ENCODE measurements around the gene CUL7. TPM values are rescaled to one million over a fixed set of nuclear protein-coding genes. Genes with fewer than 3 reads are reported as not detected.

Gene CUL7
- total and polyA plus RNA-seq, 8 donors: 22.0 to 54.3 (median 42.7) TPM

DNA sequence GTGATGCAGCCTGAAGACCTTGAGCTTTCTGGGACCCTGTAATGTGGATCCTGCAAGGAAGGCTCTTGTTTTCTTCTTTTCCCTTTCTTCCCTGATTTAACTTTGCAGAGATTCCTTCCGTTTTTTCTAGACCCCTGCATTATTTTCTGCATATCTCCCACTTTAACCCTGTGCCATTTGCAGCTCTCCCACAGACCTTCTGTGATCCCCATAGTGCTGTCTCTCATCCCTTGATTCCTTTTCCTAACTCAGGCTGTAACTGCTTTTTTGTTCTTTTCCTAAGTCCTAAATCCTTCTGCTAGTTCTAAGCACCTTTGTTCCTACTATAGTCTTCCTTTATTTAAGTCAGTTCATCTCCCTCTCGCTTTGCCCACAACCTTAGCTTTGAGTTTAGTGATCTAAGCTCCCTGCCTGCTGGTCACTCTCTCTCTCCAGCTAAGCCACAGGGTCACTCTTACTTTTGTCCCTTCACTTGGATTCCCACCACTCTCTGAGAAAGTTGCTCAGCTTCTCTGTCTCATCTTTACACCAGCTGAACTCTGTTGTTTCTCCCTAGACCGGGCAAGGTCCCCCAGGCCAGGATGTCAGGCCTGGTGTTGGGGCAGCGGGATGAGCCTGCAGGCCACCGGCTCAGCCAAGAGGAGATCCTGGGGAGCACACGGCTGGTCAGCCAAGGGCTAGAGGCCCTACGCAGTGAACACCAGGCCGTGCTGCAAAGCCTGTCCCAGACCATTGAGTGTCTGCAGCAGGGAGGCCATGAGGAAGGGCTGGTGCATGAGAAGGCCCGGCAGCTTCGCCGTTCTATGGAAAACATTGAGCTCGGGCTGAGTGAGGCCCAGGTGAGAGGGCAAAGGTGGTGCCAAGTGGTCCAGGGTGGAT is 7.3 kb upstream of the CUL7 start:
- peak overlapping the region in 1 of 2 donors; percentile 86 for H3K27ac ChIP-seq
- H3K36me3 ChIP-seq: peaks cover 0 to 38% of the 10 kb centered on the region in 2 donors
- no peaks in the 10 kb centered on the region for H3K9me3 ChIP-seq
- no peak for ATAC-seq
- TF ChIP-seq, protein P1, sequence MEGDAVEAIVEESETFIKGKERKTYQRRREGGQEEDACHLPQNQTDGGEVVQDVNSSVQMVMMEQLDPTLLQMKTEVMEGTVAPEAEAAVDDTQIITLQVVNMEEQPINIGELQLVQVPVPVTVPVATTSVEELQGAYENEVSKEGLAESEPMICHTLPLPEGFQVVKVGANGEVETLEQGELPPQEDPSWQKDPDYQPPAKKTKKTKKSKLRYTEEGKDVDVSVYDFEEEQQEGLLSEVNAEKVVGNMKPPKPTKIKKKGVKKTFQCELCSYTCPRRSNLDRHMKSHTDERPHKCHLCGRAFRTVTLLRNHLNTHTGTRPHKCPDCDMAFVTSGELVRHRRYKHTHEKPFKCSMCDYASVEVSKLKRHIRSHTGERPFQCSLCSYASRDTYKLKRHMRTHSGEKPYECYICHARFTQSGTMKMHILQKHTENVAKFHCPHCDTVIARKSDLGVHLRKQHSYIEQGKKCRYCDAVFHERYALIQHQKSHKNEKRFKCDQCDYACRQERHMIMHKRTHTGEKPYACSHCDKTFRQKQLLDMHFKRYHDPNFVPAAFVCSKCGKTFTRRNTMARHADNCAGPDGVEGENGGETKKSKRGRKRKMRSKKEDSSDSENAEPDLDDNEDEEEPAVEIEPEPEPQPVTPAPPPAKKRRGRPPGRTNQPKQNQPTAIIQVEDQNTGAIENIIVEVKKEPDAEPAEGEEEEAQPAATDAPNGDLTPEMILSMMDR (IDR thresholded peaks at IDR 0.05): no peak
- H3K4me1 ChIP-seq: peaks cover 15 to 29% of the 10 kb centered on the region in 2 donors
- peak overlapping the region; percentile 78 to 83 for H3K4me3 ChIP-seq
- no peak for DNase-seq
- H3K27me3 ChIP-seq: no peaks in the 10 kb centered on the region
- intact Hi-C loops (cut with DNase I): no loop called here

DNA sequence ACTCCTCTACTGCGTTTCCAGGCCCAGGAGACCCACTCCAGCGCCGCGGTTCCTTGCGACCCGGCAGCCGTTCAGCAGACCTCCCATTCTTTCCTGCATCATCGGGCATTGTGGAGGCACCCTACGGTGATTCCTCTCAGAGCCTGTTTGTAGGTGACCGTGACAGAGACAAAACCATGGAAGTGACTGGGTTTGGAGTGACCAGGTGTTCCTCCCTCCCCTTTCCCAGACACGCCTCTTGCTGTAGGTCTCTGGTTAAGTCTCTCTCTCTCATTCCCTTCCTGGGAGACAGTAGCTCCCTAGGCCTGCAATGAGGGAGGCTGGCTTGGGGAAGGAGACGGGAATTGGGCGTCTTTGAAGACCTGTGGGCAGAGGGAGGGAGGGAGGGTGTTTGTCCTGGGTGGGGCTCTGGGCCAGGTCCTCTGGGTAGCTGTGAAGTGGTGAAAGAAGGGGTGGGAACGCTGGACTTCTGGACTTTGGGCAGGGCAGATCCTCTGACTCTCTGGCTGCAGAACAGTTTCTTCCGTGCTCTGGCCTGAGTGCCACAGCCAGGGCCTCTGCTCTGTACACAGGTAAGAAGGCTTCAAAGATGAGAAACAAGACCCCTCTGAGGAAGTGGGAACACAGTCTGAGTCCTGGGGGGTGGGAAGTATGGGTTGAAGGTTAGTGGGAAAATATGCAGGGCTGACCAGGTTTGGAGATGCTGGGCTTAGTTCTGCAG is 6.5 kb upstream of the CUL7 start:
- ATAC-seq (peak; percentile 68), DNase-seq (peak in 2 of 4 donors; percentile 17 to 62)
- no peaks in the 10 kb centered on the region for H3K9me3 ChIP-seq
- peak overlapping the region; percentile 78 to 83 for H3K4me3 ChIP-seq
- peaks cover 0 to 38% of the 10 kb centered on the region in 2 donors for H3K36me3 ChIP-seq
- TF ChIP-seq, protein P1 (IDR thresholded peaks at IDR 0.05): no peak
- H3K27ac ChIP-seq: peak overlapping the region; percentile 86 to 90
- peaks cover 15 to 29% of the 10 kb centered on the region in 2 donors for H3K4me1 ChIP-seq
- H3K27me3 ChIP-seq: no peaks in the 10 kb centered on the region
- intact Hi-C loops (cut with DNase I): no loop called here

DNA sequence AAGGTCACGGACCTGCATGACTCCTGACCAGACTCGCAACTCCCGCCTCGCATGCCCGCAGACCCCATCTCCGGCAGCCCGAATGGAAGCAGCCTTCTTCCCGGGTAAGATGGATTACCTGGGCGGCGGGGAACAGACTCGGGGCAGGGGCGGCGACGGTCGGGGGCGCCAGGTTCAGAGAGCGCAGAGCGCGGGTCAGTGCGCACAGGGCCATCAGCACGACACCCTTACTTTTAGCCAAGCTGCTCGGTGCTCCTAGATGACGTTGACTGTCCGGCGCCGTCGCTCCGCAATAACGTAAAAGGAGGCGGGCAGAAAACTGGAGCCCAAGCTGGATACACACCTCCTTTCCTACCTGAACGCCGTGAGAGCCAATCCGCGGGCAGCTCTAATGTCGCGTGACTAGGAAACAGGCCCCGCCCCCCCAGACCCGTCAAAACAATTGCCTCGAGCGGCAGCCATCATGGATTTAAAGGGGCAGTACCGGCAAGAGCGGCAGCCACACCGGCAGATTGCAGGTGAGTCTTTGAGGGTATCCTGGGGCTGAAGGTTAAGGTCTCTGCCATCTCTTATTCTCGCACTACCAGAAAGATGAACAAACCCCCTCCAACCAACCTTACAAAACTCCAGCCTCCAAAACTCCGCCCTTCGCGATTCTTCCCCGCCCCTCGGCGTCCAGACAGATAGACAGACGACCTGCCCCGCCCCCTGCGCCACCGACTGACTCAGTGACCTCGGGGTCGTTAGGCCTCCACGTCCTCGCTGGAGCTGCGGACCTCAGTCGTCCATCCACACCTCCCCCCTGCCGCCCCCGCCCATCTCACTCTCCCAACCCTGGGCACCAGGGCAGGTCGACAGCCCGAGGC is 5.8 kb upstream of the CUL7 start, which contains the start of the genes KLC4 and MRPL2:
Gene KLC4 (plus strand): TSS at position 464 of the 866 bp plus-strand sequence. CDS start 1,705 bp downstream, outside the sequence.
Gene MRPL2 (minus strand): TSS at position 267 of the 866 bp plus-strand sequence. CDS start 53 bp downstream, at position 214.
- peak within 1 kb of the TSS; percentile 86 to 90 for H3K27ac ChIP-seq
- H3K27me3 ChIP-seq: no peaks in the 10 kb centered on the region
- H3K9me3 ChIP-seq: no peaks in the 10 kb centered on the region
- H3K4me3 ChIP-seq: peak within 1 kb of the TSS; percentile 78 to 83
- peak; percentile 95 for ATAC-seq
- intact Hi-C loops (cut with DNase I): no loop called here
- peaks cover 15 to 33% of the 10 kb centered on the region in 2 donors for H3K4me1 ChIP-seq
- peaks cover 0 to 43% of the 10 kb centered on the region in 2 donors for H3K36me3 ChIP-seq
- TF ChIP-seq, protein P1 (IDR thresholded peaks at IDR 0.05): no peak
- peak; percentile 97 to 99 (median 98) for DNase-seq

DNA sequence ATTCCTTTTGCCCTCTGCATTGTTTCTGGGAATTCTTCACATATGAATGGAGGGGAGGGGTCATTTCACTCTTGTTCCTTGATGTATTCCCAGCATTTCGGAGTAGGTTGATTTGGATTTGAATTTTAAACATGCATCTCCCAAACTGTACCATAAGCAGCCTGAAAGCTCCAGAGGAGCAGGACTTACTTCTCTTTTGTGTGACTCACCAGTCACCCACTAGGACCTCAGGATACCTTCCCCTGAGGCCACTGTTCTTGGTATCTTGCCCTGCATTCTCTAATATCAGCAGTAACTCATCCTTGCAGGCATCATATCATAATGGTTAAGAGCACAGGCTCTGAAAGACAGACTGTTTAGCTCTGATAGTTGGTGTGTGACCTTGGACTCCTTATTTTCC is 4.9 kb upstream of the CUL7 start:
- Histone ChIP-seq H3K36me3 (peaks cover 0 to 42% of the 10 kb centered on the region in 2 donors), H3K9me3 (no peaks in the 10 kb centered on the region), H3K4me1 (peaks cover 15 to 37% of the 10 kb centered on the region in 2 donors), H3K27me3 (no peaks in the 10 kb centered on the region), H3K4me3 (peak overlapping the region; percentile 78 to 83), H3K27ac (peak overlapping the region in 1 of 2 donors; percentile 86)
- TF ChIP-seq, protein P1 (IDR thresholded peaks at IDR 0.05): no peak
- intact Hi-C loops (cut with DNase I): no loop called here
- DNase-seq: no peak
- ATAC-seq: no peak
